Endothelial cell (in vitro differentiated cells): Measurements from ENCODE around the gene PI4K2A. TPM values are rescaled to one million over a fixed set of nuclear protein-coding genes. Genes with fewer than 3 reads are reported as not detected.
"Not testable (repeated sequence)": the region's sequence is repeated elsewhere in the genome, so short reads cannot be mapped to it uniquely, and the experiment has no call there.

Source experiments
- DNase-seq: peaks from one replicate; pipeline ENCODE4 v3.0.0; 2021; ENCODE audit warnings: low spot score
- H3K27ac Mint-ChIP-seq: one replicate; pipeline ENCODE4 v1.8.0; 2021; ENCODE audit warnings: mixed read lengths, inconsistent platforms; ENCODE audit not compliant: unreplicated experiment
- H3K27me3 Mint-ChIP-seq: one replicate; pipeline ENCODE4 v1.8.0; 2021; ENCODE audit warnings: mild to moderate bottlenecking, moderate library complexity, mixed read lengths, inconsistent platforms; ENCODE audit not compliant: unreplicated experiment
- H3K36me3 Mint-ChIP-seq: one replicate; pipeline ENCODE4 v1.8.0; 2021; ENCODE audit warnings: mild to moderate bottlenecking, low read depth, mixed read lengths, inconsistent platforms; ENCODE audit not compliant: unreplicated experiment
- H3K4me1 Mint-ChIP-seq: one replicate; pipeline ENCODE4 v1.8.0; 2021; ENCODE audit warnings: mild to moderate bottlenecking, mixed read lengths, inconsistent platforms; ENCODE audit not compliant: unreplicated experiment
- H3K4me3 Mint-ChIP-seq: one replicate; pipeline ENCODE4 v1.8.0; 2021; ENCODE audit warnings: mild to moderate bottlenecking, mixed read lengths, inconsistent platforms; ENCODE audit not compliant: unreplicated experiment
- H3K9me3 Mint-ChIP-seq: one replicate; pipeline ENCODE4 v1.8.0; 2021; ENCODE audit warnings: mixed read lengths, inconsistent platforms; ENCODE audit not compliant: unreplicated experiment
- CTCF ChIP-seq: fragments of 200-600 bp; sonication (generic); IDR thresholded peaks from one replicate; pipeline ENCODE4 v1.5.0; 2021; ENCODE audit warnings: antibody characterized with exemption; ENCODE audit not compliant: unreplicated experiment
- total RNA-seq: library from RNA; stranded (reverse); fragmentation: NEBNext Ultra II Directional; extraction: Animal tissue kit (Norgen Biotek cat#: 25700); gene quantifications from one replicate; pipeline ENCODE4 v1.2.1, GENCODE V29; 2021; ENCODE audit not compliant: unreplicated experiment

The PI4K2A gene
- total RNA-seq, 1 donor from 2014 or later, result 35.4 TPM

GRCh38 chr10:97629289-97629688, 11.2 kb upstream of the PI4K2A start:
- TF ChIP-seq CTCF, result no peak
- no peak overlapping the region for H3K4me3 Mint-ChIP-seq
- no peaks in the 10 kb centered on the region for H3K36me3 Mint-ChIP-seq
- H3K4me1 Mint-ChIP-seq, result peaks cover 14% of the 10 kb centered on the region
- no peak overlapping the region for H3K27ac Mint-ChIP-seq
- H3K9me3 Mint-ChIP-seq, result no peaks in the 10 kb centered on the region
- no peak for DNase-seq
- H3K27me3 Mint-ChIP-seq, result peaks cover 3% of the 10 kb centered on the region

GRCh38 chr10:97631098-97631497, 9.4 kb upstream of the PI4K2A start:
- no peaks in the 10 kb centered on the region for H3K36me3 Mint-ChIP-seq
- no peak for TF ChIP-seq CTCF

DNA sequence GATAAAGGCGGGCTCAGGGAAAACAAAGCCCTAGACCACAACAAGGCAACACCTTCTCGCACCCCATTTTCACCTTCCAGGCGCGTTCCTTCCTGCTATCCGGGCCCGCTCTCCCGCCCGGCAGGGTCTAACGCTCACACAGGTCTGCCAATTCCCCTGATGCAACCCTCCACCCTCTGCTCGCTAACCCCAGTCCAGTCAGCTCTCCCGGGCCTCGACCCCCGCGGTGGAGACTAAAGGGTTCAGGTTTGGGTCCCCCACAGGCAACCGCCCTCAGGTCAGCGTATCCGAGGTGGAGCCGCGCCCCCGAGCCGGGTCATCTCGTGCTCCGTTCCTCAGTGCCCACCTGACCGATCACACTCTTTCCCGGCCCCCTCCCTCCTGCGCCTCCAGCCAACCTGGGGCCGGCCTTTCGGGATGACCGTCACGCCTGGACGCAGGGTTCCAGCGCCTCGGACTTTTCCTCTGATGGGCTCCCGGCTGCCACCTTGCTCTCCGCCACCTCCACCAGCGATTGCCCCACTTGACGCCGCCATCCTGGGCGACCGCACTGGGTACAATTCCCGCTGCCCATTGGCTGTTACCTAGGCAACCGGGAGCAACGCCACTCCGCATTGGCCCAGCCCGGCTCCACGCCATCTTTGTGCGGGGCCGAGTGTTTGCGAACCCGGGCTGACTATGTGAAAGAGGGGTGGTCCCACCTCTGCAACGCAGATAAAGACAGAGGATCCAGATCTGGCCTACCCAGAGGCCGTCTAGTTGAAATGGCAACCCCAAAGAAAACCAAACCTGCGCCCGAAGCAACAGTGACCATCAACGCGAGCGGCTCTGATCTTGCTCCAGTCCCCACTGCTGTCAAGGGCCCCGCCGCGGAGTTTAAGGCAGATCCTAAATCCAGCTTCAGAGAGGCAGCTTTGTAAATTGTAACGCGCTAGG, 7.3 kb upstream of the PI4K2A start, which contains the start of gene MORN4:
Gene MORN4 (minus strand): TSS at position 552 of the 936 bp plus-strand sequence. CDS start 13,847 bp downstream, outside the sequence.
- peak; percentile 93 for DNase-seq
- Mint-ChIP-seq H3K9me3 (no peaks in the 10 kb centered on the region), H3K27ac (no peak within 1 kb of the TSS), H3K4me3 (peak within 1 kb of the TSS; percentile 99), H3K36me3 (no peaks in the 10 kb centered on the region), H3K27me3 (peaks cover 2% of the 10 kb centered on the region), H3K4me1 (peaks cover 14% of the 10 kb centered on the region)
- TF ChIP-seq CTCF, result no peak

More at GRCh38 chr10:97631098-97631497, 9.4 kb upstream of the PI4K2A start:
- no peak for DNase-seq
- Mint-ChIP-seq H3K27me3 (peaks cover 2% of the 10 kb centered on the region), H3K4me3 (no peak overlapping the region), H3K4me1 (peaks cover 14% of the 10 kb centered on the region), H3K9me3 (no peaks in the 10 kb centered on the region), H3K27ac (no peak overlapping the region)

- H3K9me3 Mint-ChIP-seq, result no peaks in the 10 kb centered on the region
- H3K4me3 Mint-ChIP-seq, result peak overlapping the region; percentile 99
- peak; percentile 57 for TF ChIP-seq CTCF
- H3K27ac Mint-ChIP-seq, result no peak overlapping the region
- no peaks in the 10 kb centered on the region for H3K36me3 Mint-ChIP-seq
- H3K27me3 Mint-ChIP-seq, result peaks cover 2% of the 10 kb centered on the region
- H3K4me1 Mint-ChIP-seq, result peaks cover 14% of the 10 kb centered on the region
- no peak for DNase-seq
These were observed 6.5 kb upstream of the PI4K2A start for GRCh38 chr10:97633921-97634320.

GRCh38 chr10:97635577-97635976, 4.9 kb upstream of the PI4K2A start:
- no peak overlapping the region for H3K4me3 Mint-ChIP-seq
- H3K27ac Mint-ChIP-seq, result no peak overlapping the region
- no peaks in the 10 kb centered on the region for H3K9me3 Mint-ChIP-seq
- peaks cover 2% of the 10 kb centered on the region for H3K27me3 Mint-ChIP-seq
- no peak for TF ChIP-seq CTCF
- DNase-seq, result no peak
- peaks cover 18% of the 10 kb centered on the region for H3K4me1 Mint-ChIP-seq
- peaks cover 3% of the 10 kb centered on the region for H3K36me3 Mint-ChIP-seq

DNA sequence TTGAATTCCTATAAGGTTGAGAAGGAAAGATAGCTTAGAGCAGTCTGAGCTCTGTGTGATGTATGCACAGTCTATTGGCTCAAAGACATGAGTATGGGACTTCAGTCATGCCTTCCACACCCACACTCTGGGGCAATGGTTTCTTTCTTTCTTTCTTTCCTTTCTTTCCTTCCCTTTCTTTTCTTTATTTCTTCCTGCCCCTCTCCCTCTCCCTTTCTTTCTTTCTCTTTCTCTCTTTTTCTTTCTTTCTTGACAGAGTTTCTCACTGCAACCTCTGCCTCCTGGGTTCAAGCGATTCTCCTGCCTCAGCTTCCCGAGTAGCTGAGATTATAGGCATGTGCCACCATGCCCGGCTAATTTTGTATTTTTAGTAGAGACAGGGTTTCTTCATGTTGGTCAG, 1.4 kb upstream of the PI4K2A start:
- H3K9me3 Mint-ChIP-seq, H3K27me3 Mint-ChIP-seq, H3K36me3 Mint-ChIP-seq, DNase-seq, H3K27ac Mint-ChIP-seq, H3K4me3 Mint-ChIP-seq: not testable (repeated sequence)
- H3K4me1 Mint-ChIP-seq, result peaks cover 21% of the 10 kb centered on the region
